ENCODE data around the gene OR8B4. TPM values are rescaled to one million over a fixed set of nuclear protein-coding genes. Genes with fewer than 3 reads are reported as not detected.

Gene OR8B4
- total and polyA plus RNA-seq, 5 donors: not detected

Other genes with a start within 250 kb of the OR8B4 start
- not detected for gene OR10D3, start 241.5 kb downstream of the OR8B4 start, total RNA-seq
- not detected for gene OR10D3, start 241.5 kb downstream of the OR8B4 start, polyA plus RNA-seq
- gene OR8G1, start 183.8 kb downstream of the OR8B4 start, total RNA-seq: not detected
- not detected for gene OR8G1, start 183.8 kb downstream of the OR8B4 start, polyA plus RNA-seq
- gene OR8G5, start 168.5 kb downstream of the OR8B4 start, total RNA-seq: not detected
- gene OR8G5, start 168.5 kb downstream of the OR8B4 start, polyA plus RNA-seq: not detected
- gene OR8D1, start 110.9 kb downstream of the OR8B4 start, total RNA-seq: not detected
- not detected for gene OR8D1, start 110.9 kb downstream of the OR8B4 start, polyA plus RNA-seq
- gene OR8D2, start 104.7 kb downstream of the OR8B4 start, total RNA-seq: not detected
- not detected for gene OR8D2, start 104.7 kb downstream of the OR8B4 start, polyA plus RNA-seq
- gene OR8B2, start 40.4 kb downstream of the OR8B4 start, total RNA-seq: not detected
- gene OR8B2, start 40.4 kb downstream of the OR8B4 start, polyA plus RNA-seq: not detected
- gene OR8B3, start 25.8 kb downstream of the OR8B4 start, total RNA-seq: not detected
- not detected for gene OR8B3, start 25.8 kb downstream of the OR8B4 start, polyA plus RNA-seq
- gene OR8B8, start 20.8 kb upstream of the OR8B4 start, total RNA-seq: under 1 TPM in 2 of 4 donors, not detected in 2; 0.06 to 0.20 TPM
- gene OR8B8, start 20.8 kb upstream of the OR8B4 start, polyA plus RNA-seq: not detected
- gene OR8B12, start 118.8 kb upstream of the OR8B4 start, total RNA-seq: not detected
- not detected for gene OR8B12, start 118.8 kb upstream of the OR8B4 start, polyA plus RNA-seq
- gene OR8A1, start 145.1 kb upstream of the OR8B4 start, total RNA-seq: not detected
- not detected for gene OR8A1, start 145.1 kb upstream of the OR8B4 start, polyA plus RNA-seq
- not detected for gene PANX3, start 186.6 kb upstream of the OR8B4 start, total RNA-seq
- gene PANX3, start 186.6 kb upstream of the OR8B4 start, polyA plus RNA-seq: not detected
- 10 to 100 TPM; 22.7 to 28.6 (median 26.5) TPM for gene TBRG1, start 198.0 kb upstream of the OR8B4 start, total RNA-seq
- 17.9 TPM for gene TBRG1, start 198.0 kb upstream of the OR8B4 start, polyA plus RNA-seq
- gene SIAE, start 248.9 kb upstream of the OR8B4 start, total RNA-seq: 10 to 100 TPM; 43.4 to 72.6 (median 53.9) TPM
- gene SIAE, start 248.9 kb upstream of the OR8B4 start, polyA plus RNA-seq: 44.6 TPM
- 1 to 10 TPM; 2.3 to 4.0 (median 3.0) TPM for gene SPA17, start 249.0 kb upstream of the OR8B4 start, total RNA-seq
- 7.9 TPM for gene SPA17, start 249.0 kb upstream of the OR8B4 start, polyA plus RNA-seq

Data from right cardiac atrium (tissue), 5 donors.